NCI-H460 (cell line): ENCODE results near the gene KIF13A. TPM values are rescaled to one million over a fixed set of nuclear protein-coding genes. Genes with fewer than 3 reads are reported as not detected.
"Not testable (repeated sequence)": the region's sequence is repeated elsewhere in the genome, so short reads cannot be mapped to it uniquely, and the experiment has no call there.

ENCODE experiments used
- DNase-seq: peaks from one replicate; pipeline ENCODE4 v3.0.0-alpha.2; 2016; ENCODE audit warnings: low read depth; ENCODE audit errors: extremely low read depth
- total RNA-seq: library from RNA; depleted of rRNA; stranded (reverse); fragments of >200 nt; shearing (Covaris generic); gene quantifications from 2 replicates; pipeline ENCODE4 v1.2.3, GENCODE V29; 2014

Gene KIF13A
- total RNA-seq, 1 experiment from 2014 or later: 16.9 TPM

DNA sequence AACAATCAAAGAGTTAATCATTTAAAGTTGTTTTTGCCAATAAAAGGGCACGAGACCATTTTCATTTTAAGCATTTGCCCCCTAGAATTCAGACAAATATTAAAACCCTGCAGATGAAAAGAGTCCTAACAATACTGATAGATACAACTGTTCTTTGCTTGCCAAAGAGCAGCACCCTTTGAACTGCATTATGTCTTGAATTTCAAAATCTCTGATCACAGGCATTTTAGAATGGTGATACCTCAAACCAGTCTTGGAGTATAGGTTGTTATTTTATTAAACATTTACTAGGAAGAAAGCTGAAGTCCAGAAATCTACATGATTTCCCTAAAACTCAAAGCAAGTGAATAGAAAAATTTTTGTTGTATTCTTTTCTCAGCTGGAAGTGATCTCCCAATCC, 108.7 kb downstream of the KIF13A start:
- no peak for DNase-seq

DNA sequence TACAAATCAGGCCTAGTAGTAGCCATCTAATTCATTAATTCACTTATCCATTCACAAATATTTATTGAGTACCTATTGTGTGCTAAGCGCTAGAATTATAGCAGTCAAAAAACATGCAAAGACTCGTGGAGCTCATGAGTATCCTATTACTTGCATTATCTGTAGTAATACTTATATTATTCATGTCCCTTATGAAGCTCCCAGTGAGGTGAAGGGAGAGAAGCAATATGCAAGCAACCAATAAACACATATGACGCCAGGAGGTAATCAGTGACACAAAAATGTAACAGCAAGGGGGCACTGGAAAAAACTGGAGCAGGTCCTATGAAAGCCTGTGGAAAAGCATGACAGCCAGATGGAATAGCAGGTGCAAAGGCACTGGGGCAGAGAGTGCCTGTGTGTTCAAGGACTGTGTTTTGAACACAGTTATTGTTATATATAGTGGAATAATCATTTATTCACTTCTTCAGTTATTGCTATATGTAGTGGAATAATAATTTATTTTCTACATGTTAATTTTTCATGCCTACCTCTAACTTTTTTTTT, 109.5 kb downstream of the KIF13A start:
- DNase-seq: no peak

DNA sequence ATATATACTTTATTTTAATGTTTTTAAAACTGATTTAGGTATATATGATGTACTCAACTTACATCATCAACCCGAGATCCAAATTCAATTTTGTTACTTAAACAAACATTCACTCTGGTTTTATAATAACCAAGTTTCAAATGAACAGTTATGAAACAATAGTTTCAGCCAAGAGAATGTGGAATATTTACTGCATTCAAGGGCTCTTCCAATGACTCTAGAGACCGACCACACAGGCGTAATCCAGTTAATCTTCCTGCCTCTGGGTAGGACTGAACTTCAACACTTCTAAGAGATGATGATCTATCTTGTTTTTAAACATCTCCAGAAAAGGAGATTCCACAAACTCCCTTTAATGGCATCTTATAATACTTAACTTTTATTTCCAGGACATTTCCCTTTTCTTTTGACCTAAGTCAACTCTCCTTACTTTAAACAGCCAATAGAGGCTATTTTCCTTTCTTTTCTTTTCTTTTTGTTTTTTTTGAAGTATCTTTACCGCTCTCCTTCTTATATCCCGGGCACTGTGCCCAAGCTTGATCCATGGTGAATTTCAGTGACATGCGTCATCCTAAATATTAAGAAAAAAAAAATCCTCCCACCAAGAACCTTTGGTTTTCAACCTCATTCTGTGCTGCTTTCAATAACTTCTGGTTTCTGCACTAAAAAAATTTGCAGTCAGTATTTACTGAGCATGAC, 110.1 kb downstream of the KIF13A start:
- no peak for DNase-seq

DNA sequence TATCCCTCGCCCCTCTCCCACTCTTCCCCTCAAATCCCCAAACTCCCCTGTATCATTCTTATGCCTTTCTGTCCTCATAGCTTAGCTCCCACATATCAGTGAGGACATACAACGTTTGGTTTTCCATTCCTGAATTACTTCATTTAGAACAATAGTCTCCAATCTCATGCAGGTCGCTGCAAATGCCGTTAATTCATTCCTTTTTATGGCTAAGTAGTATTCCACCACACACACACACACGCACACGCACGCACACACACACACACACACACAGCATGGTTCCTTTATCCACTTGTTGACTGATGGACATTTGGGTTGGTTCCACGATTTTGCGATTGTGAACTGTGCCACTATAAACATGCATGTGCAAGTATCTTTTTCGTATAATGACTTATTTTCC, 112.7 kb downstream of the KIF13A start:
- no peak for DNase-seq

DNA sequence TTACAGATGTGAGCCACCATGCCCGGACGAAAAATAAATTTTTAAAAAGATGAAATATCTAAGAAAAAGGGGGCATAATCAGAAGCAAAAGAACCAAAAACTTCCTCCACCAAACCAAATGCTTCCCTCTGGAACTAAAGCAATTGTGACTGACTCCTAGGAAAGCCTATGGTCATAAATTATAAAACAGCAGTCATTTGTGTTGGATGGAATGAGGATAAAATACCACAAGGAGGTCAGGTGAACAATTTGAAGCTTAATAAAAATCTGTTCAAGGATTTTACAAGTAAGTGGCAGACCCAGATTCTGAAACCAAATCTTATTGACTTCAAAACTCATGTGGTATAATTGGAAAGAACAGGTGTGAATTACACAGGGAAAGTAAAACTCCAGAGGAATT, 114.5 kb downstream of the KIF13A start:
- no peak for DNase-seq

DNA sequence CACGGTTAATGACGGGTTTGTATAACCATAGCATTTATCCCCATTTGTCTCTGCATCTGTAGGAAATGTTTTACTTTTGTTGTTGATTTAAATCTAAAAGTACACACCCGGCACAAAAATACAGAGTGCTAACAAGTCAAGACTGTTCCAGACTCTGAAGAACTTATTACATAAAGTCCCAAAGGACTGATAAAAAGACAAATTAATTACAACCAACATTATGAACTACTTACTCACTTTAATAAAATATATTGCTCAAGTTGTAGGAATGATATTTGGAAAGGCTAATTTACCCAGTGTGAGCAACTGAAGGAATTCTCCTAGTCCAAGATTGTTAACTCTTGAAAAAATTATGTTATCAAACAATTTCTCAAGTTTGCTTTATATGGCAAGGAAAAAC, 115.6 kb downstream of the KIF13A start:
- DNase-seq: no peak

DNA sequence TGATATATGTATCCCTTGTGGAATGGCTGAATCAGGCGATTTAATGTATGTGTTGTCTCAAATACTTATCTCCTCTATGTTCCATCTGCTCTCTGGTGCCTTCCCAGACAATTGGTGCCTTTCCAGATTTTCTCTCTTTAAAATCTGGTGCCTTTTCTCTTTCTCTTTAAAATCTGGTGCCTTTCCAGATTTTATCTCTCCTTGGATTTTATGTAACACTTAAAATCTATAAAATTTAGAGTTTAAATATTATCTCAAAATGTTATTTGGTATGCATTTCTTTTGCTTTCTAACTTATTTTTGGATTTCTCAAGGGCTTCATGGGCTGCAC, 116.3 kb downstream of the KIF13A start:
- DNase-seq: no peak

DNA sequence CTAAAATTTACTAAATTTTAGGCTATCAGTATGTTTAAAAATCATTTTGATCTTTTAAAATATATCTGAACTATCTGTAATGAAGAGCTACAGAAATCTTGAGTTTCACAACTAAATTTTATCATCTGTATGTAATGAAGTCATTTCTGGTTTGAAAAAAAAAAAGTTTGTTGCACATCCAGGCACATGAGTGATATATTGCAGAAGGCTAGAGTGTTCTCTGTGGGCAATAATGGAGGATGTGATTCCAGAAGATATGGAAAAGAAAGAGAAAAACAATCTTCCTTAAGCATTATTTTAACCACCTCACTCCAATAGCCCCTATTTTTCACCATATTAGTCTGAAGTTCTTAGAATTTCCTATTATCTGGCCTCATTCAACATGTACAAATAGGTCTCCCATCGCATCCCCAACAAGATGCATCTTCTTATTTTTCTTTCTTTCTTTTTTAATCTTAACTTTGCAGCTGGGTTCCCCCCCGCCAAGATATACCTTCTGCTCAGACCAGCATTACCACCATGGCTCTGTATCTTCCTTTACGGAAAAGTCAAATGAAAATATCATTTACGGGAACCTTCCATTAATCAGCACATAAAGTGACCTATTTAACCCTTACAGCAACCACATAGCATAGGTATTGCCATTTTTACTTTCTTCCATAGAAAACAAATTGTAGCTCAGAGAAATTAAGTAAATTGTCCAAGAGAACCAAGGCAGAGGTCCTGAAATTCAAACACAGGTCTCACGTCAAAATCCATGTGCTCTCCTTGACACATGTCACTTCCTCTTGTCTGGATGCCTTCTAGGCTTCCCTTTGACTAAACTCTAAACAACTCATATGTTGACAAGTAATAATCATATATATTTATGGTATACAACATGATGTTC, 116.9 kb downstream of the KIF13A start:
- no peak for DNase-seq

DNA sequence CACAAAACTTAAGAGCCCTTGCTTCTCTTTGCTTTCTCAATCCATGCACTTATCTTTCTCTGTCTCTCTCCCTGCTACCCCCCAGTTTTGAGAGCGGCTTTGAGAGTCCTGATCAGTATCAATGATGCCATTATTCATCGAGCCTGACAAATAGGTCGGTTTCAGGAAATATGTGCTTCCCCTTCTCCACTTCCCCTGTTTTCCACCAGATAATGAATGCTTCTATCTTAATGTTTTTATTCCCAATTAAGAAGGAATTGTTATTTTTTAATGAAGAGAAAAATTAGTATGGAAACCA, 117.7 kb downstream of the KIF13A start:
- DNase-seq: no peak

DNA sequence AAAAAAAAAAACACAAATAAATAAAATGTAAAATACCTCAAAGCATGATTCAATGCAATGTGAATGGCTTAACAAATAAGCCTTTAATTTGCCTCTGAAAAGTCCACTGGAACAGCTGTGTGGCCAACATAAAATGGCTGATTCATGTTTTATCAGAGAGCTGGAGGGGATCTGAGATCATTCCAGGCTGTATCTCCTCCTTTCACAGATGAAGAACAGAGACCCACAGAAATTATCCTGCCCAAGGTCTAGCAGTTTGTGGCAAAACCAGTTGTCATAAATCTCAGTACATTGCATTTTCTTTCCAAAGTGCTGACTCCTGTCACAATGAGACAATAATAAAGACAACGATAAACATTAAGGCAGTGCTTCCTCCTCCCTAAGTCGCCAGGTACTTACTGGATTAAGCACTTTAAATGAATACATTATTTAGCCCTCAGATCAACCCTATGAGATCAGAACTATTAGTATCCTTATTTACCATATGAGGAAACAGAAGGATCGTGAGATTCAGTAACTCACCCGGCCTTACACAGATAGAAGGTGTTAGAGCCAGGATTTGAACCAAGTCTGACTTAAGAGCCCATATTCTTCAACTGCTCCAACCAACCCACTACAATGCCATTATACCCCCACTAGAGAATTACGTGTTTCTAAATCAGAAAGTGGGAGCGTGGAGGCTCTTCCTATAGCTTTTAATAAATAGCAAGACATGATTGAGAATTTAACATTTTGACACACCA, 118.3 kb downstream of the KIF13A start:
- DNase-seq: no peak

DNA sequence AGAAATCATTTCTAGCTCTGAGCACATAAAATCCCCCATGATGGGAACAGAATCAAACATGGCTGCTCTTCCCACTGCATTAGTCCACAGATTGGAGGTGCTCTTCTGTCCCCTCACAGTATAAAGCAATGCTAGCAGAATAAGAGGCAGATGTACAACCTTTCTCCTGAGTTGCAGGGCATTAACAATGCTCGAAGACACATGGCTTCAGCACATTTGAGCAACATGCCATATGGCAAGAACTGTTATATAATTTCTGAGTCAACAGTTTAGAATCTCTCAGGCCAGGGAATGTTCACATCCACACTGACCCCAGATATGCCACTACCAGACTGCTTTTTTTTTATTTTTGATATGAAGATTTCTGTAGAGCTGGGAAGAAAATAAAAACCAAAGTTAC, 119.6 kb downstream of the KIF13A start:
- no peak for DNase-seq

DNA sequence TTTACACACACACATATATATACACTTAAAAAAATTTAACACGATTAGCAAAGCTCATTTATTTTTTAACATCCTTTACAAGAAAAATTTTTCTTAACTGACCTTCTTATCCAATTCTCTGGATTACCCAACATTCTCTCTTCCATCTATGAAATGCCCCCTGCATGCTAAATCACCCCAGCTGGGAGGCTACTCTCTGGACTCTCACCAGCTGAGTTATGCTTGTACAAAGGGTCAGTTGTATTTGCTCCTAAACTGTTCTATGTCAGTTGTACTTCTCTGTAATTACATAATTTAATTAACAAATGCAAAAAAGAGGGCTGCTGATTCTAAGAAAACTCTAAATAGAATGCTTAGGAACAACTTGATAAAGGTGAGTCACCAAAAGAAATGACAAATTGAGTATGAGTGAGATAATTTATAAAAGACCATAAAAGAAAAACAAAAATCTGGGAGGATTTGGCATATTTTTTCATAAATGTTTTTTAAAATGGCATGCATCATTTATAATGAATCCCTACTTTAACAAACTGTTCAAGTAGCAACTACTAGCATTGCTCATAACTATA, 120.5 kb downstream of the KIF13A start:
- no peak for DNase-seq

DNA sequence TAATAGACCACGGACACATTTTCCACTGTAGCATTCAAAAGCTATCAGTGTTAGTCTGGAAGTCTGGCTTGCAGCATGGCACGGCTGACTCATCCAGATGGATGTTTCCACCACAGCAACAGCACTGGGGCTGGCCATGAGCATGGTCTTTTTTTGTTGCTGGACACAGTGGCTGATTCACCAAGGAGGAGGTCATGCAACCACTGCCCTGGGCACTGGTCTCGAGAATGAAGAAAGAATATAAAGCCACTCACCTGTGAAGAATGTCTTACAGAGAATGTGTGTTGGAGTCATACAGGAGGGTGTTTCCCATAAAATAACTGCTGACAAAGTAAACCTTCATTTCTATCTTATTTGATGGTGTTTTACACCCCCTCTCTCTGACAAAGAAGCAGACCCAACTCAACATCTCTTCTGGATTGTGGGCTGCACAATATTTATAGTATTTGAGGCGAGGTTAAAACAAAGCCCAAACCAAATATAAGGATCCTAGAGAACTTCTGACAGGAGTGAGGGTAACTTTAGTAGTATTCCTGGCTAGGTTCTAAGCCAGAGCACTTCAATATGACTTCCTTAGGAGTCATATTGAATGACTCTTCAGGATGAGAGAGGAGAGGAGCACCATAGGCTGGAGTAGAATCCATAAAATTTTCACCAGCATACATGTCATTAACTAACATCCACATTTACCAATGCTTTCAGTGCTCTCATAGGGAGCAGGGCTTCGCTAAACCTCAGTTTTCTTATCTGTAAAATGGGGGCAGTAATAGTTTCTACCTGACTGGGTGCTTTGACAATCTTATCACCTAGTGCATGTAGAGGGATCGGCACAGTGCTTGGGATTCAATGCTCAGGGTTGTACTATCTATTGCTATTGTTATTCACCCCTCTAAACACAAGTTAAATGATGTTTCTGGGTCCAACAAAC, 121.4 kb downstream of the KIF13A start:
- DNase-seq: no peak

DNA sequence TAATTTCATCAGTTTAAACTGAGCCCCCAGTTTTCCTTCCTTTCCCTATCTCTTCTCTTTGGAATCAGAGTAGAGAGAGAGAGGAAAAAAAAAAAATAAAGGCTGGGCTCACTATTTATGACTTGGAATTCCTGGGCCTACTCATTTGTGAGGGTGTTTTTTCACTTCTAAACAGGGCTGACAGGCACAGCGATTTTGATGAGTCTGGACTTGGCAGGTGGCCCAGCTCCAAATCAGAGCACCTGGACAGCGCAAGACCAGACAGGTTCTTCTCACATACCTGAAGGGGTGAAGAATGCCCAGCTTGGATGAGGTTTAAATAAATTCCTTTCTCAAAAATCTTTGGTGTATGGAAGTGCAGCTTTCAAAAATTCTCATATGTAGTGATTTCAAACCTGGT, 122.2 kb downstream of the KIF13A start:
- no peak for DNase-seq

DNA sequence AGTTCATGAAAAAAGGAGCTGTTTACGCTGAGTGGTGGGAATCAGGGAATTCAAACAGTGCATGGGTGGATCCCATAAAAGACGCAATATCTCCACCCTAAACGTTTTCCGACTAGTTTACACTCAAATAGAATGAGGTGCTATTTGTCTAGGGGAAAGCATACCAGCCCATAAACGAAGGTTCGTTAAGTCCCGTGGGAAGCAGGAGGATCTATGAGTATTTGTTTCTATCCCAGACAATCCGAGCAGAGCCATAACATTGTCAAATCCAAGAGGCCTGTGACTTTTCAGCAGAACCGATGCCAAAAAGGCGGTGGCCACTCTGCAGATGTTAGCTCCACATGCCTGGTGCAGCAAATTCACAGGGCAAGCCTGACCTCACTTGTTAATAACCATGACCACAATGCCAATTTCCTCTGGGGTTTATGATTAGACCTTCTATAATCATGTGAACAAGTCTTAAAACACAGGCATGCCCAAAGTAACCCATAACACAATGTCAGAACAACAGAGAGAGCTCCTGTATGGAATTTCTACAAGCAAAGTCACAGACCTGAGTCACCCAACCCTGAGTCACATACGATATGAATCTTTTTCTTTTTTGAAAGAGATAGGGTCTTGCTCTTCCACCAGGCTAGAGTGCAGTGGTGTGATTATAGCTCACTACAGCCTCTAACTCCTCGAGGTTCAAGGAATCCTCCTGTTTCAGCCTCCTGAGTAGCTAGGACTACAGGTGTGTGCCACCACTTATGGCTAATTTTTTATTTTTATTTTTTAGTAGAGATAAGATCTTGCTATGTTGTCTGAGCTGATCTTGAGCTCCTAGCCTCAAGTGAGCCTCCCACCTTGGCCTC, 123.3 kb downstream of the KIF13A start:
- no peak for DNase-seq

DNA sequence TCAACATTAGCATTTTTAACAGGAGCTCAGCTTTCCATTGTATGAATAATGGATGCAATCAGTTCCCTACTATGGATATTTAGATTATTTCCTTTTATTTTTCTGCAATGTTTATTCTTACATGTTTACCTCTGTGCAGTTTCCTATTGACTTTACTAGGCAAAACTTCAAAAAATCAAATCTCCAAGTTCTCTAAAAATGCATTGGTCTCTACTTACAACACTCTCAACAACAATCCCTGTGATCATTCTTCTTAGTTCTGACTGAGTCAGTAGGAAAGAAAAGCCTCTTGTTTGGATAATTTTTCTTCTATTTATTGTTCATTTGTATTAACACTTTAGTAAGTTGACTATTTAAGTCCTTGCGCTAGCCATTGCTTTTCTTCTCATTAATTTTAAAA, 126.1 kb downstream of the KIF13A start:
- no peak for DNase-seq

DNA sequence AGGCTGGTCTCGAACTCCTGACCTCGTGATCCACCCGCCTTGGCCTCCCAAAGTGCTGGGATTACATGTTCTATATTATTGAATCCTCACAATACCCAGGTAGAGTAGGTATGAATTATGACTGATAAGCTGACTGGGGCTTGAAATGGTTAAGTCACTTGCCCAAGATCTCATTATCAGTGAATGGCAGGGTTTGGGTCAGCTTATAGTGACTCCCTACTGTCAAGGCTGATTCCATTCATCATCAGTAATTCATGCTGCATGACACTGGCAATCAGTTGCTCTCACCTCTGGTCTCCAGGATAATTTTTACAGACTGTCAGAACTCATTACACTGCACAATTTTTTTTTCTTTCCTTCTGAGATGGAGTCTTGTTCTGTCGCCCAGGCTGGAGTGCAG, 127.6 kb downstream of the KIF13A start:
- DNase-seq: no peak

DNA sequence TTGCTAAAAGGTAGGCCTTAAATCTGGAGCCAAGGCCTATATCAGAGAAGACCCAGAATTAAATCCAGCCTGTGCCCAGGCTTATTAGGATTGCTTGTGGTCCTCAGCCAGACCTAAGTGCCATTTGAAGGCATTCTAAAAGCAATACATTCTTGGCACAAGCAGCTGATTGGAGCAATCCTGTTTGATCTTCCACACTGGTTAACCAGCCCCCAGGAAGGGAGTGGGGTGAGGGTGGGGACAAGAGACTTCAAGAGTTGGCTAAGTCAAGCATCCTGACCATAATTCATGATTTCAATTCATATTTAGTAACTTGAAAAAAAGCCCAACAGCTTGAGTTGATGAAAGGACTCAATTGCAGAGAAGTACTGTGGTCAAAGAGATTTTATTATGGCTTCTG, 128.9 kb downstream of the KIF13A start:
- DNase-seq: no peak

DNA sequence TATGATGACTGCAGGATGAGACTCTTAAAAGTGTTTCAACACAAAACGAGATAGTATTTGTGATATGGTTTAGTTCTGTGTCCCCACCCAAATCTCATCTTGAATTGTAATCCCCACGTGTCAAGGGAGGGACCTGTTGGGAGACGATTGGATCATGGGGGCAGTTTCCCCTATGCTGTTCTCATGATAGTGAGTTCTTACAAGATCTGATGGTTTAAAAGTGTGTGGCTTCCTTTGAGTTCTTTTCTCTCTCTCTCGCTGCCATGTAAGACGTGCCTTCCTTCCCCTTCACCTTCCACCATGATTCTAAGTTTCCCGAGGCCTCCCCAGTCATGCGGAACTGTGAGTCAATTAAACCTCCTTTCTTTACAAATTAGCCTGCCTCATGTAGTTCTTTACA, 130.2 kb downstream of the KIF13A start:
- not testable (repeated sequence) for DNase-seq
